Astrocyte (in vitro differentiated cells and primary cell): ENCODE measurements around the gene SPOCK2. TPM values are rescaled to one million over a fixed set of nuclear protein-coding genes. Genes with fewer than 3 reads are reported as not detected.
A peak's percentile ranks its signal among the peaks of the same experiment; 100 is the strongest.

Experiments used
- DNase-seq: peaks from one replicate; pipeline ENCODE4 v3.0.0-alpha.2; 2010; ENCODE audit warnings: low read depth
- FAIRE-seq: peaks from 2 replicates; lab custom pipeline; 2011; peaks lifted over from hg19 to GRCh38; lab: Jason Lieb, UNC
- H2AFZ ChIP-seq: 2 replicates; pipeline ENCODE4 v1.6.0; 2012; ENCODE audit warnings: low read depth, low read length, inconsistent platforms
- H3K27ac ChIP-seq: 2 replicates; pipeline ENCODE4 v1.5.1; 2011; ENCODE audit warnings: low read depth, low read length, inconsistent platforms
- H3K27me3 ChIP-seq: 2 replicates; pipeline ENCODE4 v1.6.0; 2011; ENCODE audit warnings: low read length, inconsistent platforms; ENCODE audit not compliant: insufficient read depth
- H3K36me3 ChIP-seq: 2 replicates; pipeline ENCODE4 v1.5.1; 2011; ENCODE audit warnings: low read length, inconsistent platforms; ENCODE audit not compliant: insufficient read depth
- H3K4me1 ChIP-seq: 2 replicates; pipeline ENCODE4 v1.5.1; 2011; ENCODE audit warnings: low read length, inconsistent platforms; ENCODE audit not compliant: insufficient read depth
- H3K4me2 ChIP-seq: 2 replicates; pipeline ENCODE4 v1.6.0; 2012; ENCODE audit warnings: low read length, inconsistent platforms
- H3K4me3 ChIP-seq: 2 replicates; pipeline ENCODE4 v1.5.1; 2011; ENCODE audit warnings: low read depth, mild to moderate bottlenecking, low read length, inconsistent platforms; ENCODE audit not compliant: insufficient read depth
- H3K79me2 ChIP-seq: 2 replicates; pipeline ENCODE4 v1.6.0; 2012; ENCODE audit warnings: mild to moderate bottlenecking, low read length, inconsistent platforms; ENCODE audit not compliant: insufficient read depth
- H3K9ac ChIP-seq: 2 replicates; pipeline ENCODE4 v1.6.0; 2012; ENCODE audit warnings: mild to moderate bottlenecking, low read length, inconsistent platforms
- H3K9me3 ChIP-seq: 2 replicates; pipeline ENCODE4 v1.5.1; 2012; ENCODE audit warnings: low read depth, mild to moderate bottlenecking, low read length, inconsistent platforms; ENCODE audit not compliant: insufficient read depth
- H4K20me1 ChIP-seq: 2 replicates; pipeline ENCODE4 v1.6.0; 2012; ENCODE audit warnings: low read length, inconsistent platforms; ENCODE audit not compliant: insufficient read depth
- H3K27ac Mint-ChIP-seq: one replicate; pipeline ENCODE4 v1.8.0; 2021; ENCODE audit warnings: mild to moderate bottlenecking, mixed read lengths; ENCODE audit not compliant: unreplicated experiment
- H3K27me3 Mint-ChIP-seq: one replicate; pipeline ENCODE4 v1.8.0; 2021; ENCODE audit warnings: low read depth, mixed read lengths; ENCODE audit not compliant: unreplicated experiment
- H3K36me3 Mint-ChIP-seq: one replicate; pipeline ENCODE4 v1.8.0; 2021; ENCODE audit warnings: low read depth, mixed read lengths; ENCODE audit not compliant: unreplicated experiment
- H3K4me1 Mint-ChIP-seq: one replicate; pipeline ENCODE4 v1.8.0; 2021; ENCODE audit warnings: low read depth, mixed read lengths; ENCODE audit not compliant: unreplicated experiment
- H3K4me3 Mint-ChIP-seq: one replicate; pipeline ENCODE4 v1.8.0; 2021; ENCODE audit warnings: mild to moderate bottlenecking, moderate library complexity, mixed read lengths; ENCODE audit not compliant: unreplicated experiment
- H3K9me3 Mint-ChIP-seq: one replicate; pipeline ENCODE4 v1.8.0; 2021; ENCODE audit warnings: mild to moderate bottlenecking, mixed read lengths; ENCODE audit not compliant: unreplicated experiment
- EZH2 ChIP-seq: IDR thresholded peaks from 2 replicates; pipeline ENCODE4 v1.6.1; 2012; ENCODE audit warnings: mild to moderate bottlenecking, low read length, inconsistent platforms; ENCODE audit not compliant: insufficient read depth
- total RNA-seq: library from RNA; stranded (reverse); gene quantifications from 2 replicates; pipeline ENCODE4 v1.2.1, GENCODE V29; 2021
- TF ChIP-seq, protein P1 (sequence below): IDR thresholded peaks from 2 replicates; pipeline ENCODE4 v1.5.1; 2011; ENCODE audit warnings: low read depth, mild to moderate bottlenecking, inconsistent platforms, low read length, moderate library complexity; ENCODE audit not compliant: insufficient read depth

The SPOCK2 gene
- total RNA-seq, 1 donor from 2014 or later, result 0.89 TPM

- TF ChIP-seq, protein P1, sequence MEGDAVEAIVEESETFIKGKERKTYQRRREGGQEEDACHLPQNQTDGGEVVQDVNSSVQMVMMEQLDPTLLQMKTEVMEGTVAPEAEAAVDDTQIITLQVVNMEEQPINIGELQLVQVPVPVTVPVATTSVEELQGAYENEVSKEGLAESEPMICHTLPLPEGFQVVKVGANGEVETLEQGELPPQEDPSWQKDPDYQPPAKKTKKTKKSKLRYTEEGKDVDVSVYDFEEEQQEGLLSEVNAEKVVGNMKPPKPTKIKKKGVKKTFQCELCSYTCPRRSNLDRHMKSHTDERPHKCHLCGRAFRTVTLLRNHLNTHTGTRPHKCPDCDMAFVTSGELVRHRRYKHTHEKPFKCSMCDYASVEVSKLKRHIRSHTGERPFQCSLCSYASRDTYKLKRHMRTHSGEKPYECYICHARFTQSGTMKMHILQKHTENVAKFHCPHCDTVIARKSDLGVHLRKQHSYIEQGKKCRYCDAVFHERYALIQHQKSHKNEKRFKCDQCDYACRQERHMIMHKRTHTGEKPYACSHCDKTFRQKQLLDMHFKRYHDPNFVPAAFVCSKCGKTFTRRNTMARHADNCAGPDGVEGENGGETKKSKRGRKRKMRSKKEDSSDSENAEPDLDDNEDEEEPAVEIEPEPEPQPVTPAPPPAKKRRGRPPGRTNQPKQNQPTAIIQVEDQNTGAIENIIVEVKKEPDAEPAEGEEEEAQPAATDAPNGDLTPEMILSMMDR, result no peak
- no peak for TF ChIP-seq EZH2
- no peaks in the 10 kb centered on the region for H3K27me3 Mint-ChIP-seq
- FAIRE-seq (peak; percentile 5), DNase-seq (peak; percentile 99)
- Histone ChIP-seq H3K9ac (no peak overlapping the region), H2AFZ (no peak overlapping the region), H3K4me3 (no peak overlapping the region), H3K36me3 (peaks cover 3% of the 10 kb centered on the region), H3K4me2 (peak overlapping the region; percentile 48), H3K27me3 (peaks cover 10% of the 10 kb centered on the region), H3K79me2 (no peaks in the 10 kb centered on the region), H3K27ac (no peak overlapping the region), H3K9me3 (no peaks in the 10 kb centered on the region), H4K20me1 (peaks cover 15% of the 10 kb centered on the region), H3K4me1 (peaks cover 26% of the 10 kb centered on the region)
- H3K4me1 Mint-ChIP-seq, result peaks cover 33% of the 10 kb centered on the region
- no peaks in the 10 kb centered on the region for H3K9me3 Mint-ChIP-seq
- H3K4me3 Mint-ChIP-seq, result no peak overlapping the region
- peak overlapping the region; percentile 54 for H3K27ac Mint-ChIP-seq
- peaks cover 13% of the 10 kb centered on the region for H3K36me3 Mint-ChIP-seq
These were observed 9.3 kb upstream of the SPOCK2 start for GRCh38 chr10:72097448-72098300.

- H3K27me3 Mint-ChIP-seq, result peaks cover 3% of the 10 kb centered on the region
- Histone ChIP-seq H2AFZ (no peak overlapping the region), H3K36me3 (peaks cover 3% of the 10 kb centered on the region), H3K9ac (no peak overlapping the region), H3K27ac (no peak overlapping the region), H3K4me3 (no peak overlapping the region), H3K79me2 (no peaks in the 10 kb centered on the region), H4K20me1 (peaks cover 19% of the 10 kb centered on the region), H3K27me3 (peaks cover 10% of the 10 kb centered on the region), H3K4me1 (peaks cover 26% of the 10 kb centered on the region), H3K9me3 (no peaks in the 10 kb centered on the region), H3K4me2 (peak overlapping the region; percentile 50)
- H3K27ac Mint-ChIP-seq, result peak overlapping the region; percentile 83
- H3K36me3 Mint-ChIP-seq, result peaks cover 3% of the 10 kb centered on the region
- FAIRE-seq (no peak), DNase-seq (peak; percentile 25)
- H3K4me1 Mint-ChIP-seq, result peaks cover 38% of the 10 kb centered on the region
- peak overlapping the region; percentile 48 for H3K4me3 Mint-ChIP-seq
- H3K9me3 Mint-ChIP-seq, result no peaks in the 10 kb centered on the region
- TF ChIP-seq EZH2, result no peak
These were observed 8.0 kb upstream of the SPOCK2 start for GRCh38 chr10:72096115-72097000.

DNA sequence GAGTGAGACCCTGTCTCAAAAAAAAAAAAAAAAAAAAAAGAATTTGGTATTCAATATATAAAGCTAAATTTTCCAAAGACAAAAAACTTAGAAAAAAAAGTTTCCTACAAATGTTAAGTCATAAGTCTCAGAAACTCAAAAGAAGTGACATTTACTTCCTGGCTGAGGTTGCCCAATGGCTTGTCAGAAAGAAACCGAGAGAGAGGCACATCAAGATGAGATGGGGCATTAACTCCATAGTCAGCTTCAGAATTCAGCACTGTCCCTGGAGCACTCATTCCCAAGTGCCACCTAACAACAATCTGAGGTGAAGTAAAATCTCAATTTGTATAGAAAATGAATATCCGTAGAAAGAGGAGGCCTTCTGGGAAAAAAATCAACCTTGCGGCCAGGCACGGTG, 6.8 kb upstream of the SPOCK2 start:
- Histone ChIP-seq H3K4me3 (no peak overlapping the region), H3K4me2 (no peak overlapping the region), H3K4me1 (peaks cover 26% of the 10 kb centered on the region), H3K27me3 (peaks cover 15% of the 10 kb centered on the region), H3K9ac (no peak overlapping the region), H3K79me2 (no peaks in the 10 kb centered on the region), H3K9me3 (no peaks in the 10 kb centered on the region), H2AFZ (no peak overlapping the region), H3K36me3 (peaks cover 3% of the 10 kb centered on the region), H3K27ac (no peak overlapping the region), H4K20me1 (peaks cover 16% of the 10 kb centered on the region)
- DNase-seq, result no peak
- FAIRE-seq, result no peak
- H3K27me3 Mint-ChIP-seq, result peaks cover 4% of the 10 kb centered on the region
- no peak overlapping the region for H3K4me3 Mint-ChIP-seq
- peaks cover 38% of the 10 kb centered on the region for H3K4me1 Mint-ChIP-seq
- H3K36me3 Mint-ChIP-seq, result no peaks in the 10 kb centered on the region
- TF ChIP-seq EZH2, result no peak
- TF ChIP-seq, protein P1, result no peak
- H3K27ac Mint-ChIP-seq, result no peak overlapping the region
- no peaks in the 10 kb centered on the region for H3K9me3 Mint-ChIP-seq
